HS-27A (cell line): ENCODE results near the gene MRPL53.
A peak's percentile ranks its signal among the peaks of the same experiment; 100 is the strongest.
"Not testable (repeated sequence)": the region's sequence is repeated elsewhere in the genome, so short reads cannot be mapped to it uniquely, and the experiment has no call there.

Experiments
- DNase-seq: peaks from one replicate; pipeline ENCODE4 v3.0.0-alpha.2; 2012; ENCODE audit warnings: low read depth, missing footprints

MRPL53 gene

DNA sequence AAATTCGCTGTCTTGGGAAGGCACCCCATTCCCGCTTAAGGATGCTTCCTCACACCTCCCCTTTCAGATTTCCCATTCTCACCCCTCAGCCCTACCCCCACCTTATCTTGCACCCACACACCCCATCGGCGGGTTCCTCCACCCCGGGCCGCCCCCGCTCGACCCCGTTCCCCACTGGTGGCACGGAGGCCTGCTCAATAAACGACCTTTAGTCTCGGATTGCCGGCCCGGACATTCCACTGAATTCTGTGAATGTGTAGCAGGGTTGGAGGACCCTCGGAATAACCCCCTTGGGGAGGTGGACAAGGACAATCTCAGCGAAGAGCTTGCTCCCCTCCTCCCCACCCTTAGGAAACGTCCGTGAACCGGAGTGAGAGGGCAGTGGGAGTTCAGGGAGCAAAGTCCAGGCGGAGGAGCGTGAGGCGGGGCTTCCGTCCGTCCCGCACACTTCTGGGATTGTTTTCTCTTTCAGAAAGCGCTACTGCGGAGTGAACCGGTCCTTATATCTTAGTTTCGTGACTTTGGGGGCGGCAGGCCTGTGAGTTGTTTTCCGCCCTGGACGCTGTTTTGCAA lies 29.8 kb upstream of the MRPL53 start:
- no peak for DNase-seq

DNA sequence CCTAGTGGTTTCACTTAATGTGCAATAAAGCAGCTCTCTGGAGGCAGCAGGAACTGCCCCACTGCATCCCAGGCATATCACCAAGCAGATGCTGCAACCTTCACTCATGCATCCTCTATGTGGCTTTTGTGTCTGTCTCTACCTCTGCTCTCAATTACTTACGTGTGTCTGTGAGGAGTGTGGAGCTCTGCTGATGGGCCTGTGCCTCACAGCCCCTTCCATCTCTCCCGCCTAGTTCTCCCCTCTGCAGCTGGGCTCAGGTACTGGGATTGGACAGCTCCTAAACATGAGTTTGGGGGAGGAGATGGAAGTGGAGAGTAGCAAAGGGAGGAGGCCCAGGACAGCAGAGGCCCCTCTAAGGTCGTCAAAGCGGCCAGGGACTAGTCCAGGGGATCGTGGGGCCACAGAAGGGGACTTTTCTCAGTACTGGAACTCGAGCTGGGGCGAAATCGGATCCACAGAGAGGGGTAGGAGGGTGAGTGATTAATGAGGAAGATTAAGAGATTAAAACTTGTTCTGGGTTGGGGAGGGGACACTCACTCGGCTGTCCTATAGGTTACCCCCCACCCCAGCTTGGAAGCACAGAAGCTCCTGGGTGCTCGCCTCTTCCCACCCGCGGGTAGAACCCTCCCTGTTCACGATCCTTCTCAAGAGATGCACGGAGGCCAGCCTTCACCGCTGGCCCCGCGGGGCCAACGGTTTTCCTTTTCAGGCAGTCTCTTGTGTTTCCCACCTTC lies 29.0 kb upstream of the MRPL53 start:
- DNase-seq, result no peak

- DNase-seq, result no peak
Measured at GRCh38 chr2:74500578-74500946, 28.1 kb upstream of the MRPL53 start.

DNA sequence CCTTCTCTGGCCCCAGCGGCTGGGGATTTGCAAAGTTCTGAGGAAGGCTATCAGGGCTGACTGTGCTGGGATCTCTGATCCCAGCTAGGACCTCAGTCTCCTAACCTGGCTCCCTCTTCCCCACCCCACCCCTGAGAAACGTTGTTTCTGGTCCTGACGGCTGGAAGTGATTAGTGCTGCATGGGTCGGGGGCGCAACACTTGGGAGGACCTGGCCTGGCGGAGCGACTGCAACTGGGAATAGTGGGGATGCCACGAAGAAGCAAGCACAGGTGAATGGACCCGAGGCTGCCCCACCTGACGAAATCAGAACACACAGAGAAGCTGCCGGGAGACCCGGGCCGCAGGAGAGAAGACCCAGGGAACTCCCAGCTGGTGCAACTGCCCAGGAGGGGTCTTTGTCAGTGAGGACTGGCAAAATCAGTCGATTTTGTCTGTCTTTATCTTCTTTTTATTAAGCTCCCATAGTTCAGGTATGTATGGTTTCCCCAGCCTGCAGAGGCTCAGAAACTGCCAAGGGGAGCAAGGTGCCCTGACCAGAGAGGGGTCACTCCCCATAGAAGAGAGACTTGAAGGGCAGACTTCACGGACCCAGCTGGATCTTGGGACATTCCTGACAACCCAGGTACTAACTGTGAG lies 27.6 kb upstream of the MRPL53 start:
- DNase-seq, result no peak

DNA sequence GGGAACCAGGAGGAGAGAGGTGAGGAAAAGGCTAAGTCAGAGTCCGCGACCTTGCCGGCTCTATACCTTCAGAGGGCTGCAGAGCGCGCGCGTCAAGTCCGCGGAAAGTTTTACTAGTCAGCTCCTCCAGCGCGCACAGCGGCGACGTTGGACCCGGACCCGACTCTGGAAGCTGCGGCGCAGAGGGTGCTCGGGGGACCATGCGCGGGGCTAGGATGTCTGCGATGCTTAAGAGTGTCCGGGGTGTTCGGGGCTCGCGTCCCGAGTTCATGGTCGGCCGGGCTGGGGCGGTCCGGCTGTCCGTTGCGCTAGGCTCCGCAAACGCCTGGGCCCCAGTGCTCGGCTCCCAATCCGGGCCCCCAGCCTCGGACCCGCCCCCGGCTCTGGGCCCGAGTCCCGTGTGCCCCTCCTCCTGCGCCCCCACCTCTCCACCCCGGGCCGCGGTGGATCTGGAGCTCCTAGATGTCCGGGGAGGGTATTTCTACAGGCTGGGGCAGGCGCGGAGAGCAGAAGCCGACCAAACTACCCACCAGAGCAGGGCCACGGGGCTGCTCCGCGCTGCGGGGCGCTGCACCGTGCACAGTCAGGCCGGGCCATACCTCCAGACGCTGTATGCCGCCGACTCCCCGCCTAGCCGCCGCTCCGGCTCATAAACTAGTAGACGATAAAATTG lies 26.9 kb upstream of the MRPL53 start, which contains the start of gene LBX2:
TSS of gene LBX2 (minus strand) at position 337 of the 673 bp plus-strand sequence. CDS start at position 271, 66 bp downstream.
- no peak for DNase-seq

- no peak for DNase-seq
Measured at GRCh38 chr2:74498500-74499266, 26.2 kb upstream of the MRPL53 start.

GRCh38 chr2:74497777-74498499 lies 25.5 kb upstream of the MRPL53 start:
- DNase-seq, result no peak

- DNase-seq, result no peak
Measured at GRCh38 chr2:74496997-74497776, 24.7 kb upstream of the MRPL53 start.

GRCh38 chr2:74495440-74495839 lies 23.0 kb upstream of the MRPL53 start:
- no peak for DNase-seq

- DNase-seq, result no peak
Measured at GRCh38 chr2:74493546-74493945, 21.1 kb upstream of the MRPL53 start.

DNA sequence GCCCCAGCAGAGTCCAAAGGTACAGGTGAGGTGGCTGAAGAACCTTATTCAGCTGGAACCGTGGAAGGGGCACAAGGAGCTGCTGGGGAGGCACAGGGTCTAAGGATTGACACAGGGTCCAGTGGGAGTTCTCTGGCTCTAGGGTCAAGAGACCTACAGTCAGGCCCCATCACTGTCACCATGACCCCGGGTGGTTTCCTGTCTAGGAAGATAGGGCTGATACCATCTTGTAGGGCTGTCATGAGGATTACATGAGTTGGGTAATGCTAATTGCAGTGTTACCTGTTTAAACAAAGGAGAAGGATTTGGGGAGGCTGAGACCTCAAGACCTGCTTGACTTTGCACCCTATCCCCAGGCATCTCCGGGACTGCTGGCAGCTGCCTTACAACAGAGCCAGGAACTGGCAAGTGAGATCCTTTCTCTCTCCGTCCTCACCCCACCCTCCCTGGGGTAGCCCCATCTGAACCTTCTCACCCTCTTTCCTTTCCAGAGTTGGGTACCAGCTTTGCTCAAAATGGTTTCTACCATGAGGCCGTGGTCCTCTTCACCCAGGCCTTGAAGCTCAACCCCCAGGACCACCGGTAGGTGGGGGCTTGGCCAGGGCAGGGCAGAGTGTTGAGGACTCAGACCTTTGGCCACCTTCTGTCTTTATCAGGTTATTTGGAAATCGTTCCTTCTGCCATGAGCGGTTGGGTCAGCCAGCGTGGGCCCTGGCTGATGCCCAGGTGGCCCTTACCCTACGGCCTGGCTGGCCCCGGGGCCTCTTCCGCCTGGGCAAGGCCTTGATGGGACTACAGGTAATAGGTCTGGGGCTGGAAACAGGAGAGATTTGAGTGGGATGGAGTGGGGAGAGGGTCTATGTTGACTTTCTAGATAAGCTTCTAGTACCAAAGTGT lies 19.4 kb upstream of the MRPL53 start:
- DNase-seq, result no peak

GRCh38 chr2:74489906-74490305 lies 17.4 kb upstream of the MRPL53 start:
- DNase-seq, result no peak

DNA sequence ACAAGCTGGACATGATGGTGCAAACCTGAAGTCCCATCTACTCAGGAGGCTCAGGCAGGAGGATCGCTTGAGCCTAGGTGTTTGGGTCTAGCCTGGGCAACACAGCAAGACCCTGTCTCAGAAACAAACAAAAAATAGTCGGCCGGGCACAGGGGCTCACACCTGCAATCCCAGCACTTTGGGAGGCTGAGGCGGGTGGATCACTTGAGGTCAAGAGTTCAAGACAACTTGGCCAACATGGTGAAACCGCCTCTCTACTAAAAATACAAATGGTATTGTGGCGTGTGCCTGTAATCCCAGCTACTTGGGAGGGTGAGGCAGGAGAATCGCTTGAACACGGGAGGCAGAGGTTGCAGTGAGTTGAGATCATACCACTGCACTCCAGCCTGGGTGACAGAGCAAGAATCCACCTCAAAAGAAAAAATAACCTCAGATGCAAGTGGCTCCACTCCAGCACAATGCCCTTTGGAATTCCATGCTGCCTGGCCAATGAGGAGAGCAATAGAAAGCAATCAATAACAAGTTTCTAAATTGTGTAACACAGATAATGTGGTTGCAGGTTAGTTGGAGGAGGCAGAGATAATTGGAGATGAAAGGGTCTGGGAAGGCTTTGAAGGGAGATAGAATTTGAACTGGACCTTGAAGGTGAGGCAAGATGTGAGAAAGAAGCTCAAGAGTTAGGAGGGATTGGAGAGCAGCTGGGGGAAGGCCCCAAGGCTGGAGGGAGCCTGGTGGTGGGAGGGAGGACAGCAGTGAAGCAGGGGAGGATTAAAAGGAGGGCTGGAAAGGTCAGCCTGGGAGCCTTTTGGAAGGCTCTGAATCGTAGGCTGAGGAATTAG lies 16.4 kb upstream of the MRPL53 start:
- DNase-seq, result no peak

DNA sequence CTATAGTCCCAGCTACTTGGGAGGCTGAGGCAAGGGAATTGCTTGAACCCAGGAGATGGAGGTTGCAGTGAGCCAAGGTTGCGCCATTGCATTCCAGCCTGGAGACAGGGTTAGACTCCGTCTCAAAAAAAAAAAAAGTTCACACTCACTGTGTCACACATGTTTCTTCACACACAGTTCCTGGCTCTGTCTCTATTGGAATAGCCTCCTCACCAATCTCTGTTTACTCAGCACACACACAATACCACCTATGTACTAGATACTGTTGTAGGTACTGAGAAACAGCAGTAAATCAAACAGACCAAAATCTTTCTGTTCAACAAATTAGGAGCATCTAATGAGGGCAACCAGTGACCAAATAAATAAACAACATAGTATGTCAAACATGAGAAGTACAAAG lies 13.7 kb upstream of the MRPL53 start:
- DNase-seq, result no peak

DNA sequence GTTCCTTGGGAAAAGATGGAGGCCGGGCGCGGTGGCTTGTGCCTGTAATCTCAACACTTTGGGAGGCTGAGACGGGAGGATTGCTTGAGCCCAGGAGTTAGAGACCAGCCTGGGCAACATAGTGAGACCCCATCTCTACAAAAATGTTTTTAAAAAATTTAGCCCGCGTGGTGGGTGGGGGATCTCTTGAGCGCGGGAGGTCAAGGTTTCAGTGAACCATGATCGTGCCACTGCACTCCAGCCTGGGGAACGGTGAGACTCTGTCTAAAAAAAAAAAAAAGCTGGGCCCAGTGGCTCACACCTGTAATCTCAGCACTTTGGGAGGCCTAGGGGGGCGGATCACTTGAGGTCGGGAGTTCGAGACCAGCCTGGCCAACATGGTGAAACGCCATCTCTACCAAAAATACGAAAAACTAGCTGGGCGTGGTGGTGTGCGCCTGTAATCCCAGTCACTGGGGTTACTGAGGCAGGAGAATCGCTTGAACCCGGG lies 11.2 kb upstream of the MRPL53 start:
- DNase-seq, result not testable (repeated sequence)

DNA sequence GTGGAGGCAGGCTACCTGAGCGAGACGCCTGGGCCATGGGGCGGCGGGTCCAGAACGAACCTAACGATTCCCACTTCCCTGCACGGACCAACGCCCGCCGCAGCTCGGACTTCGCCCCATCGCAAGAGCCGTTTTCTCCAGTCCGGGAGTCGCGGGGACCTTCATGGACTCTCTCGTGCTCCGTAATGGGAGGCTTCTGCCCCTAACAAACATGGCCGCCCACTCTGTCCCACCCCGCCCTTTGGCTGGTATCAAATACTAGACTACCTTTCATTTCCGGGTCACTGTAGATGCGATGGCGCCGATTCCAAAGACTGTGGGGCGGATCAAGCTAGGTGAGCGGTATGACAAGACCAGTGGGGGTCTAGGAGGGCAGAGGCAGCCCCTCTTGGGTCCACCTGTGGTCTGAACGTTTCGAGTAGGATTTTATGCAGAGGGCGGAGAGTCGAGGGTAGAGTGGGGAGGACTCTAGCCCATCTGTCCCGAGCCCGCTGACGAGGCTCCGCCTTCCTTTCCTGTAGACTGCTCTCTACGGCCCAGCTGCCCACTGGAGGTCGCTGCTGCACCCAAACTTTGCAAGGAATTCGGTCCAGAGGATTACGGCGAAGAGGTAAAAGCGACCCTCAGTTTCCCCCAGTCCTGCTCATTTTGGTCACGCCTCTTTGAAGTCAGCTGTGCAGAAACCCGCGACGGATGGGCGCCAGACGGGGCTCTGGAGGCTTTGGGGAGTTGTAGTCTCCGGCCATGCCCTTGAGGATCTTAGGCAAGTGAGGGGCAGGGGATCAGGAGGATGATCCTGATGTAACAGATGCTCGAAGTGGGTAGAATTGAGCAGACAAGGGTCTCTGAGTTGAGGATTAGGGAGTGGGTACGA lies 10.6 kb upstream of the MRPL53 start, which contains the start of the genes CCDC142 and TTC31:
TSS of gene CCDC142 (minus strand) at position 198 of the 874 bp plus-strand sequence. CDS start at position 37, 161 bp downstream.
TSS of gene TTC31 (plus strand) at position 281 of the 874 bp plus-strand sequence. CDS start at position 296, 15 bp downstream.
- DNase-seq, result peak; percentile 94
